Measurements from ENCODE around the gene FUT1. TPM values are rescaled to one million over a fixed set of nuclear protein-coding genes. Genes with fewer than 3 reads are reported as not detected.

The FUT1 gene
- 0.03 to 0.10 TPM (median 0.08 TPM) in 5 replicates for total RNA-seq (2022; extraction: Qiagen RNA extraction; ENCODE audit: low read depth)

GRCh38 chr19:48752496-48753365, at the start of gene FUT1:
Gene FUT1 (minus strand): TSS chr19:48752641. CDS start chr19:48751281, 1,360 bp downstream.

GRCh38 chr19:48755084-48755641, 2.7 kb upstream of the FUT1 start, which contains the start of gene FGF21:
Gene FGF21 (plus strand): TSS chr19:48755524. CDS start chr19:48756237, 713 bp downstream.

GRCh38 chr19:48746738-48747575, 5.5 kb downstream of the FUT1 start, which contains the start of gene IZUMO1:
Gene IZUMO1 (minus strand): TSS chr19:48746909. CDS start chr19:48745859, 1,050 bp downstream.

GRCh38 chr19:48740164-48740972, 12.1 kb downstream of the FUT1 start, which contains the start of gene RASIP1:
Gene RASIP1 (minus strand): TSS chr19:48740610. CDS start chr19:48740282, 328 bp downstream.

GRCh38 chr19:48719263-48720171, 32.9 kb downstream of the FUT1 start, which contains the start of gene MAMSTR:
Gene MAMSTR (minus strand): TSS chr19:48719725. CDS start chr19:48719031, 694 bp downstream.

Other genes with a start within 250 kb of the FUT1 start
- 3.0 to 6.3 TPM (median 5.3 TPM) in 5 replicates for gene LMTK3, start 240.8 kb downstream of the FUT1 start, total RNA-seq (2022; extraction: Qiagen RNA extraction; ENCODE audit: low read depth)
- gene SULT2B1, start 200.5 kb downstream of the FUT1 start, total RNA-seq (2022; extraction: Qiagen RNA extraction; ENCODE audit: low read depth): 12.4 to 18.3 TPM (median 16.6 TPM) in 5 replicates
- gene SPACA4, start 145.9 kb downstream of the FUT1 start, total RNA-seq (2022; extraction: Qiagen RNA extraction; ENCODE audit: low read depth): 0.31 TPM in 1 of 5 replicates, not detected in the others
- gene FAM83E, start 137.6 kb downstream of the FUT1 start, total RNA-seq (2022; extraction: Qiagen RNA extraction; ENCODE audit: low read depth): 0.08 to 0.63 TPM (median 0.18 TPM) in 5 replicates
- gene RPL18, start 133.5 kb downstream of the FUT1 start, total RNA-seq (2022; extraction: Qiagen RNA extraction; ENCODE audit: low read depth): 3,056 to 3,829 TPM (median 3,206 TPM) in 5 replicates
- 12.0 to 16.9 TPM (median 13.6 TPM) in 5 replicates for gene SPHK2, start 133.1 kb downstream of the FUT1 start, total RNA-seq (2022; extraction: Qiagen RNA extraction; ENCODE audit: low read depth)
- gene DBP, start 115.3 kb downstream of the FUT1 start, total RNA-seq (2022; extraction: Qiagen RNA extraction; ENCODE audit: low read depth): 1.1 to 2.5 TPM (median 2.0 TPM) in 5 replicates
- 8.9 to 12.7 TPM (median 11.1 TPM) in 5 replicates for gene CA11, start 106.5 kb downstream of the FUT1 start, total RNA-seq (2022; extraction: Qiagen RNA extraction; ENCODE audit: low read depth)
- 0.08 to 0.29 TPM (median 0.17 TPM) in 5 replicates for gene NTN5, start 79.6 kb downstream of the FUT1 start, total RNA-seq (2022; extraction: Qiagen RNA extraction; ENCODE audit: low read depth)
- gene FUT2, start 56.7 kb downstream of the FUT1 start, total RNA-seq (2022; extraction: Qiagen RNA extraction; ENCODE audit: low read depth): not detected in 5 replicates
- gene MAMSTR, start 32.9 kb downstream of the FUT1 start, total RNA-seq (2022; extraction: Qiagen RNA extraction; ENCODE audit: low read depth): 0.30 to 0.50 TPM (median 0.41 TPM) in 5 replicates
- 0.51 to 0.67 TPM (median 0.56 TPM) in 5 replicates for gene RASIP1, start 12.0 kb downstream of the FUT1 start, total RNA-seq (2022; extraction: Qiagen RNA extraction; ENCODE audit: low read depth)
- not detected in 5 replicates for gene IZUMO1, start 5.7 kb downstream of the FUT1 start, total RNA-seq (2022; extraction: Qiagen RNA extraction; ENCODE audit: low read depth)
- not detected in 5 replicates for gene FGF21, start 2.9 kb upstream of the FUT1 start, total RNA-seq (2022; extraction: Qiagen RNA extraction; ENCODE audit: low read depth)
- gene BCAT2, start 58.4 kb upstream of the FUT1 start, total RNA-seq (2022; extraction: Qiagen RNA extraction; ENCODE audit: low read depth): 50.8 to 62.8 TPM (median 58.1 TPM) in 5 replicates
- 12.3 to 16.2 TPM (median 13.0 TPM) in 5 replicates for gene HSD17B14, start 83.8 kb upstream of the FUT1 start, total RNA-seq (2022; extraction: Qiagen RNA extraction; ENCODE audit: low read depth)
- gene PLEKHA4, start 116.0 kb upstream of the FUT1 start, total RNA-seq (2022; extraction: Qiagen RNA extraction; ENCODE audit: low read depth): 1.1 to 2.2 TPM (median 1.5 TPM) in 5 replicates
- gene PPP1R15A, start 119.8 kb upstream of the FUT1 start, total RNA-seq (2022; extraction: Qiagen RNA extraction; ENCODE audit: low read depth): 84.1 to 116 TPM (median 94.2 TPM) in 5 replicates
- gene TULP2, start 146.1 kb upstream of the FUT1 start, total RNA-seq (2022; extraction: Qiagen RNA extraction; ENCODE audit: low read depth): not detected in 5 replicates
- 193 to 220 TPM (median 200 TPM) in 5 replicates for gene NUCB1, start 147.7 kb upstream of the FUT1 start, total RNA-seq (2022; extraction: Qiagen RNA extraction; ENCODE audit: low read depth)
- gene DHDH, start 181.1 kb upstream of the FUT1 start, total RNA-seq (2022; extraction: Qiagen RNA extraction; ENCODE audit: low read depth): 1.2 to 2.7 TPM (median 1.7 TPM) in 5 replicates
- 267 to 409 TPM (median 344 TPM) in 5 replicates for gene BAX, start 202.2 kb upstream of the FUT1 start, total RNA-seq (2022; extraction: Qiagen RNA extraction; ENCODE audit: low read depth)
- gene FTL, start 212.7 kb upstream of the FUT1 start, total RNA-seq (2022; extraction: Qiagen RNA extraction; ENCODE audit: low read depth): 16,193 to 24,145 TPM (median 18,864 TPM) in 5 replicates
- gene GYS1, start 240.7 kb upstream of the FUT1 start, total RNA-seq (2022; extraction: Qiagen RNA extraction; ENCODE audit: low read depth): 16.8 to 21.1 TPM (median 19.5 TPM) in 5 replicates
- gene RUVBL2, start 241.2 kb upstream of the FUT1 start, total RNA-seq (2022; extraction: Qiagen RNA extraction; ENCODE audit: low read depth): 214 to 245 TPM (median 232 TPM) in 5 replicates